Activated T-cell treated with anti-CD3 and anti-CD28 coated beads, Interleukin-2, amount 50 U/mL, for 1 hour (primary cell): ENCODE results near the gene PLEKHG5.
A peak's percentile ranks its signal among the peaks of the same experiment; 100 is the strongest.
"Not testable (repeated sequence)": the region's sequence is repeated elsewhere in the genome, so short reads cannot be mapped to it uniquely, and the experiment has no call there.

Experiments used
- DNase-seq: peaks from one replicate; pipeline ENCODE4 v3.0.0-alpha.2; 2020

PLEKHG5 gene

DNA sequence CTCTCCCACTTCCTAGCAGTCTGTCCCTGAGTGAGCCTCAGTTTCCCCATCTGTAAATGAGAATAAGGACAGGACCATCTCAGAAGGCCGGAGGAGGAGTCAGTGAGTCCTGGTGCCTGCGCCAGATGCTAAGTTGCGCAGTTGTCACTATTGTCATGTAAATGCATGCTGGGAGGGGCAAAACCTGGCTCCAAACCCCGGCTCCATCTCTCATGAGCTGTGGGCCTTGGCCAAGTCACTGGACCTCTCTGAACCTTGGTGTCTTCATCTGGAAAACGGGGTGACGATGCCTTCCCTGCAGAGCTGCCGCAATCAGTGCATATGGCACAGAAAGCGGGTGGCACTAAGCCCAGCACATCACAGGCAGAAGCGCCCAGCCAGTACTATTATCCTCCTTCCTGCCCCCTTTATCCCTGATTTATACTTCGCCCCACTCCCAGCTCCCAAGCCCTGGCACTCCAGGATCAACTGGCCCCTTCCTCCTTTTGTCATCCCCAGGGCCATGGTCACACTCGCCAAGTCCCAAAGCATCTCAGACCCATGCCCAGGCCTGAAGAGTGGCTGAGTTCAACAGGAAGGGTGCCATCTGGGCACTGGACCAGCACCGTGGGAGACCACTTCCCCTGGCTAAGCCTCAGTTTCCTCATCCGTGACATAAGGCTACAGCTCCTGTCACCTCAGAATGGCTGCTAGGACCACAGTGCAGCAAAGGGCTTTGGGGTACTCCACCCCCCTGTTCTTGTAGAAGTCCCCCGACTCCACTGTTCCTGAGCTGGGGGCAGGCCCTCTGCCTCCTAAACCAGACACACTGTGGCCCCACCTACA, 4.3 kb upstream of the PLEKHG5 start:
- DNase-seq: no peak

DNA sequence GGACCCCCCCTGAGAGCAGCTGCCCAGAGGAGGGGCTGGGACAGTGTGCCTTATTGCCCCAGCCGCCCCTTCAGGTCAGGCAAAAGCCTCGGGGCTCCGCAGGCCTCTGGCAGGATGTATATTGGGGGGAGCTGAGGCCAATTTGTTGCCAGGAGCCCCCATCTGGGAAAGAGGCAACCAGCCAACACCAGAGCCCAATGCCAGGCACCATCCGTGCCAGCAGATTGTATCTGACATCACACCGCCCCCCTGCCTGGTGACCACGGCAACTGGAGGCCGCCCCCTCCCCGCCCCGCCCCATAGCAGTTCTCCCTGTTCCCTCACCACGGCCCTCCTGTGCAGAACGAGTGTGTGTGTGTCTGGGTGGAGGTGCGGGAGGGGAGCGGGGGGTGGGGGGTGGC, 3.6 kb upstream of the PLEKHG5 start:
- DNase-seq: no peak

- no peak for DNase-seq
Observed at GRCh38 chr1:6494627-6495026, 3.2 kb upstream of the PLEKHG5 start.

DNA sequence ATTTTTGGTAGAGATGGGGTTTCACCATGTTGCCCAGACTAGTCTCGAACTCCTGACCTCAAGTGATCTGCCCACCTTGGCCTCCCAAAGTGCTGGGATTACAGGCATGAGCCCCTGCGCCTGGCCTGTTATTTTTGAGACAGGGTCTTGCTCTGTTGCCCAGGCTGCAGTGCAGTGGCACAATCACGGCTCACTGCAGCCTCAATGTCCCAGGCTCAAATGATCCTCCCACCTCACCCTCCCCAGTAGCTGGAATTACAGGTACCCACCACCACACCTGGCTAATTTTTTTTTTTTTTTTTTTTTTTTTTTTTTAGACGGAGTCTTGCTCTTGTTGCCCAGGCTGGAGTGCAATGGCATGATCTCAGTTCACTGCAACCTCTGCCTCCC, 2.4 kb upstream of the PLEKHG5 start:
- not testable (repeated sequence) for DNase-seq

GRCh38 chr1:6491966-6492365, 499 bp upstream of the PLEKHG5 start:
- no peak for DNase-seq

- DNase-seq: no peak
Observed at GRCh38 chr1:6491081-6491449, 402 bp downstream of the PLEKHG5 start.

DNA sequence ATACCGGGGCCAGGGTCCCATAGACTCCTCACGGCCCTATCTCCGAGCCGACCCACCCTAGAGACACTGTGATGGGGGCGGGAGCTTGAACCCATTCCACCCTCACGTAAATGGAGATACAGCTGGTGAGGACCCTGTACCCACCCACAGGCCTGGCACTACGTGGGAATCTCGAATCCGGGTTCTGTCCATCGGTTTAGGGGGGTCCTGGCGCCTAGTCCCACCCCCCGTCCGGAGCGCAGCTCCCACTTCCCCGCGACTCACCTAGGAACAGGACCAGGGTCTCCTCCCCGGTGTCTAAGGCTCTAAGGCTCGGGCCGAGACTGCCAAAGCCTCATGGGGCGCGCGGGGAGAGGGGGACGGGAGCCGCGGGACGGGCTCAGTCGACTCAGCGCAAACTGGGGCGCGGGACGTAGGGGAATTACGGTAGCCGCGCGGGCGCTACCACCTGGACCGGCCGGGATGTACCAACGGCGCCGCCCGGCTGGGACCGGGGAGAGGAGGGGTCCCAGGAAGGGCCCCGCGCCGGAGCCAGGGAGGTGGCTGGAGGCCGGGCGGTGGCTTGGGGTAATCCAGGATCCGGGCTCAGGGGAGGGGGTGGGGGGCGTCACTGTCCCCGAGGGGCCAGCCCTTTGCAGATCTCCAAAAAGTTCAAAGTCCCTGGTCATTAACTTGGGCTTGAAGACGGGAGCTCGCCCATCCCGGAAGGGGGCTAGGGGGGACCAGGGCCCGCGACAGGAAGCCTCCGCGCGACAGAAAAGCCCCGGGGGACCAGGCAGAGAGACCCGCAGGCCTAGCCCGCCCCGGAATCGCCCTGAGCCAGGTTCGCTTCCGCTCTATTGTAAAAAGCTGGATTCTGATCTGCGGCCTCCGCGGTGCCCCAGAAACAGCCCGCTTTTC, 1.0 kb downstream of the PLEKHG5 start:
- peak; percentile 56 for DNase-seq

DNA sequence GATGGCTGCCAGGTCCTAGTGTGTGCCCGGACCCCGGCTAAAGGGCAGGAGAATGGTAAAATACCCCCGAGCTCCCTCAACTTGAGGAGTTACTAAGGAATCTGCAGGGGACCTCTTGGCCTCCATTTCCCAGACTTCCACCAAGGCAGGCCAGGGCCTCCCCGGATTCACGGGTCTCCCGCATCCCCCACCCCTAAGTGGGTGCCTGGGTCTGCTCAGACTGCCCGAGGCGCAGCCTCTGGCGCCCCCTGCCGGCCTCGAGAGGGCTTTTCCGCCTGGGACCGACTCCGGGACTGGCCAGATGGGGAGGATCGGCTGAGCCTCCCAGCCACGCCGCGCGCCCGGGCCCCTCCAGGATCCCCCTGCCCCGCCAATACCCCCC, 1.7 kb downstream of the PLEKHG5 start:
- DNase-seq: peak; percentile 79

- DNase-seq: no peak
Observed at GRCh38 chr1:6489383-6489765, 2.1 kb downstream of the PLEKHG5 start.

DNA sequence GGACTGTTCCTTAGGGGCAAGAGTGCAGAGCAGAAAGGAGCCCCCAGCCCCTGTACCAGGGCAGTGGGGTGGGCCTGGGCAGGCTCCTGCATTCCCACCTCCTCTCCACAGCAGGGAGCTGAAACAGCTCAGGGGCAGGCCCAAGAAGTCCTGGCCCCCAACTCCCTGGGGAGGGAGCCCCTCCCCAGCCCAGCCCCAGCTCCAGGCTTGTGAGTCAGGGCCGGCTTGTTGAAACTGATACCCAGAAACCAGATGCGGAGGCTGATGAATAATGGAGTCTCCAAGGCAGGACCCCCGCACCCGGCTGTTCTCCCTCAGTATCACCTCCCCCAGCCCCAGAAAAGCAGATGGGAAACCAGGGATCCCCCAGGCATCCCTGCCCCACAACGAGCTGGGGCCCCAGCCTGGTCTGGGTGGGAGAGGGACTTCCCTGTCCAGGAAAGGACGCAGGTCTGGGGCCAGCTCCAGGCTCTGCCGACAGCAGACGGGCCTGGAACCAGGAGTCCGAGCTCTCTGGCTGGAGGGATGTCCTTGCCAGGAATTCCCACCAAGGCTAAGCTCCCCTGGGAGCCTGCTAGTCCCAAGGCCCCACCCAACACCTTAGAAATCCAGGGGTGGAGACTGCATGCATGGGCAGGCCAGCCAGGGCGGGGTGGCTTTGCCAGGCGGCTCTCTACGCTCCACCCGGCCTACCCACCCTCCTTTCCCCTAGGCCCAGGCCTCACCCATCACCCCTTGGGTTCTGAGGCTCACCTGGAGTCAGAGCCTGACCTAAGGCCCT, 2.7 kb downstream of the PLEKHG5 start:
- DNase-seq: no peak

DNA sequence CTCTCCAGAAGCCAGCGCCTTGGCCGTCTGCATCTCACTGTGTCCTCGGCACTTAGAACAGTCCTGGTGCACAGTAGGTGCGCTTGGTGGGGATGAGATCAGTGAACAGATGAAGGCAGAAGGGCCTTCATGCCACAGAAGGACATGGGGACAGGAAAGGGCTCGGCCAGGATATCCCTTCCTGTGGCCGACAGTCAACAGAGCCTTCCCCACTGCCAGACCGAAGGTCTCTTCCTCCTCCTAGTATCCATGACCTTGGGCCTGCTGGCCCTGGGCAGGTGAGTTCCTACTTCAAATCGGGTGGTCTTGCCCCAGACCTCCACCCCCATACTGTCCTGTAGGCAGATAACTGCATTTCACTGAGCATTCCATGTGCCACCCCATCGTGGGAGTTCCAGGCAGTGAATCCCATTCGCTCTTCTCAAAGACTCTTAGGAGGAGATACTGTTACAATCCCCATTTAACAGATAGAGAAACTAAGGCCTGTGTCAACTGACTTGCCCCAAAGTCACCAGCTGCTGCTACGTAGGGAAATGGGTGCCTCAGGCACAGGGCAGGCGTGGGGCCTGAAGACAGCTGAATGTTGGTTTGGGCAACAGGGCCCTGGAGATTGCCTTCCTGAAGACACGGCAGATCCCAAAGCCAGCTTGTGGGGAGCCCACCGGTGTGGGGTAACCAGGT, 3.5 kb downstream of the PLEKHG5 start:
- no peak for DNase-seq

DNA sequence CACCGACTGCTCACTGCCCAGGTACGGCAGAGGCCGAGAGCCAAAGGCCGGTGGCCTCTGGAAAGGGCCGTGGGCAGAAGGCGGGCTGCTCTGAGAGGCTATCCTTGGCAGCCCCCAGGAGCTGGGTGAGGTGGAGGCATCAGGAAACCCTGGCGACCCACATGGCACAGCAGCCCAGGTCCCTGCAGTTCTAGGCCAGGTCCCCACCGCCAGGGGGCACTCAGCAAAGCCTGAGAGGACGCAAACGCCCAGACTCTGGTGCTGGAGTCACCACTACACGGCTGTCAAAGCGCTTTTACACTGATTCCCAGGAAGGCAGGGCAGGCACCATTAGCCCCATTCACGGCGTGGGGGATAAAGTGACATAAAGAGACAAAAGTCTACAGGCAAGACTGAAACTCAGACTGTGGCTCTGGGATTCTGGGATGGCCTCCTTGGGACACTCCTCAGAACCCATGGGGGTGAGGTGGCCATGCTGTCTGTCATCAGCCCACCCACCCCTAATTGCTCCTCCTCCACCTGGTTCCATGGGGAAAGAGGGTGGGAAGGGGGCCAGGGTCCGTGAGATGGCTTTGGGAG, 4.9 kb downstream of the PLEKHG5 start:
- DNase-seq: peak; percentile 88

GRCh38 chr1:6485168-6486101, 6.0 kb downstream of the PLEKHG5 start:
- no peak for DNase-seq

- no peak for DNase-seq
Observed at GRCh38 chr1:6484826-6485167, 6.7 kb downstream of the PLEKHG5 start.

GRCh38 chr1:6483761-6484117, 7.7 kb downstream of the PLEKHG5 start:
- DNase-seq: no peak

DNA sequence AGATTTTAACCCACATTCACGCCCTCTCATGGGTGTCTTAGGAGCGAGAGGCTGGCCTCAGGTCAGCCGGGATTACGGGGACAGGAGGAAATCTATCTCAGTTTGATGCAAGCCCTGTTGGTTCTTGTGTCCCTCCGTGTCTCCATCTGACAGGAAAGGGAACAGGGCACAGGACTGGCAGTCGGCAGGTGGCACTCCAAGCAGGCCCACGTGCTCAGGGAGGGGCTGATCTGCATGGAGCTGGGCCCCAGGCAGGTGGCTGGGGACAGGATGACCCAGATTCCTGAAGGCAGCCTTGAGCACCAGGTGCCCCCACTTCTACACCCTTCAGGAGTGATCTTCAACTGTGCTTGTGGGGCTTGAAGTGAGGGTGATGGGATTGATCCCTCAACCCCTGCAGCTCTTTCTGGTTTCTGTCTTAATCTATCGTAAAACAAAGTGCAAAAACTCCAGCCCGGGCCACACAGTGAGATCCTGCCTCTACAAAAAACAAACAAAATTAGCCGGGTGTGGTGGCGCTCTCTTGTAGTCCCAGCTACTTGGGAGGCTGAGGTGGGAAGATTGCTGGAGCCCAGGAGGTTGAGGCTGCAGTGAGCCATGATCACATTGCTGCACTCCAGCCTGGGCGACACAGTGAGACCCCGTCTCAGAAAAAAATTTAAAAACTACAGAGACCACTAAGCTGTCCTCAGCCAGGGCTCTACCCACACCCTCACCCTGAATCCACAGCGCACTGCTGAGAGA, 8.3 kb downstream of the PLEKHG5 start:
- DNase-seq: no peak

GRCh38 chr1:6481820-6482219, 9.6 kb downstream of the PLEKHG5 start:
- no peak for DNase-seq

GRCh38 chr1:6477039-6477820, 14.2 kb downstream of the PLEKHG5 start:
- DNase-seq: no peak

- DNase-seq: no peak
Observed at GRCh38 chr1:6476483-6476882, 15.0 kb downstream of the PLEKHG5 start.
